ENCODE measurements around the gene UAP1L1. TPM values are rescaled to one million over a fixed set of nuclear protein-coding genes. Genes with fewer than 3 reads are reported as not detected.
"Not testable (repeated sequence)": the region's sequence is repeated elsewhere in the genome, so short reads cannot be mapped to it uniquely, and the experiment has no call there.

Gene UAP1L1
- total and polyA plus RNA-seq, 12 donors = 3.4 to 24.3 (median 8.5) TPM

DNA sequence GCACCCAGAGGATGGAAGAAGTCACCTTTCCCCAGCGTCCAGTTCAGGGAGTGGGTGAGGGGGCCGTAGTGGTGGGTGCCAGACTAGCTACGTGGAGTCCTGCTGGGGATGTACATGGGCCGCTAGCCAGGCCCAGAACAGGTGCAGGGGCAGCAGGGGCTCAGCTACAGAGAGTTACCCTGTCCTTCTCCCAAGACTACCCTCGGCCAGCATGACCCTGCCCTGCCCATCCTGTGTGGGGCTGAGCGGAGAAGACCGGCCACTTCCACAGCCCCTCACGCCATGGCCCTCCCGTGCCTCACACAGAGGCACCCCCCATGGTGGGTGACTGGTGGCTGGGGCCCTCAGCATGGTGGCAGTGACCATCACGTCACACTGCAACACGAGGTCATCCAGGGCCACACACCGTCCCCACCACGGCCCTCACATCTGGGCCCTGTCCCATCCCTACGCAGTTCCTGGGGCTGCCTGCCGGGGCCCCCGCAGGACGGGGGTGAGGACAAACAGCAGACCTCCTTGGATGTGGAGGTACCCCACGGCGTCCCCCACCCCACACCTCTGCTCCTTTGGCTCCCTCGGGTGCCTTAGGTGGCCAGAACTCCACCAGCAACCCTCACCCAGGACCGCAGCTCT lies 38.2 kb downstream of the UAP1L1 start:
- peak overlapping the region in 8 of 10 donors; percentile 56 to 95 (median 72) for H3K27ac ChIP-seq
- no peaks in the 10 kb centered on the region for H3K9me3 ChIP-seq
- peaks cover 0 to 26% (median 12%) of the 10 kb centered on the region in 9 donors for H3K36me3 ChIP-seq
- ATAC-seq = peak in 7 of 8 donors; percentile 3 to 23 (median 11)
- intact Hi-C loops (cut with DNase I) = loop anchor here in 4 of 10 donors (1.0 to 5.0 kb wide), 4 partner anchors 29 to 122 kb away; partner anchors contain the start of genes RNF224 (in 2 of the 4), CYSRT1 (in 1 of the 4) and MAN1B1 (in 1 of the 4)
- TF ChIP-seq, protein P1, sequence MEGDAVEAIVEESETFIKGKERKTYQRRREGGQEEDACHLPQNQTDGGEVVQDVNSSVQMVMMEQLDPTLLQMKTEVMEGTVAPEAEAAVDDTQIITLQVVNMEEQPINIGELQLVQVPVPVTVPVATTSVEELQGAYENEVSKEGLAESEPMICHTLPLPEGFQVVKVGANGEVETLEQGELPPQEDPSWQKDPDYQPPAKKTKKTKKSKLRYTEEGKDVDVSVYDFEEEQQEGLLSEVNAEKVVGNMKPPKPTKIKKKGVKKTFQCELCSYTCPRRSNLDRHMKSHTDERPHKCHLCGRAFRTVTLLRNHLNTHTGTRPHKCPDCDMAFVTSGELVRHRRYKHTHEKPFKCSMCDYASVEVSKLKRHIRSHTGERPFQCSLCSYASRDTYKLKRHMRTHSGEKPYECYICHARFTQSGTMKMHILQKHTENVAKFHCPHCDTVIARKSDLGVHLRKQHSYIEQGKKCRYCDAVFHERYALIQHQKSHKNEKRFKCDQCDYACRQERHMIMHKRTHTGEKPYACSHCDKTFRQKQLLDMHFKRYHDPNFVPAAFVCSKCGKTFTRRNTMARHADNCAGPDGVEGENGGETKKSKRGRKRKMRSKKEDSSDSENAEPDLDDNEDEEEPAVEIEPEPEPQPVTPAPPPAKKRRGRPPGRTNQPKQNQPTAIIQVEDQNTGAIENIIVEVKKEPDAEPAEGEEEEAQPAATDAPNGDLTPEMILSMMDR (IDR thresholded peaks at IDR 0.05) = no peak
- WGBS, 2 donors = 76 to 80% methylated on average over 21 of the region's 21 CpGs
- DNase-seq = no peak
- peaks cover 12 to 40% (median 23%) of the 10 kb centered on the region in 9 donors for H3K4me1 ChIP-seq
- H3K4me3 ChIP-seq = peak overlapping the region in 6 of 10 donors; percentile 77 to 95 (median 86)
- H3K27me3 ChIP-seq = no peaks in the 10 kb centered on the region

DNA sequence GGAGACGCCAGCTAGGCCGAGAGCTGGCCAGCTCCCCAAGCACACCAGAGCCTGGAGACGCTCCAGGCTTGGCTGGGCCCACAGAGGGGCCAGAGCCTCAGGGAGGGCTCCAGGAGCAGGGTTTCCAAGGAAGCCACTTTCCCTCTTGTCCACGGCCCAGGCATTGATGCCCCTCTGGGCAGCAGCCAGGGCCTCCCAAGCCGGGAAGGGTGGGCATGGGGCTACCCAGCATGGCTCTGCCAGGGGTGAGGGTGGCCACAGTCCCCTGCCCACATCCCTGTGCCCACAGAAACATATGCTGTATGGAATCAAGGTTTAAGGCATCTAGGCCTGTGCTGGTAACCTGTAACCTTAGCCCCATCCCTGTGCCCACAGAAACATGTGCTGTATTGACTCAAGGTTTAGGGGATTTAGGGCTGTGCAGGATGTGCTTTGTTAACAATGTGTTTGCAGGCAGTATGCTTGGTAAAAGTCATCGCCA lies 38.8 kb downstream of the UAP1L1 start:
- Histone ChIP-seq H3K36me3 (peaks cover 0 to 22% (median 11%) of the 10 kb centered on the region in 9 donors), H3K4me1 (peaks cover 12 to 40% (median 23%) of the 10 kb centered on the region in 9 donors), H3K9me3 (no peaks in the 10 kb centered on the region), H3K27me3 (no peaks in the 10 kb centered on the region), H3K27ac (peak overlapping the region in 9 of 10 donors; percentile 43 to 95 (median 67)), H3K4me3 (no peak overlapping the region)
- TF ChIP-seq, protein P1 (IDR thresholded peaks at IDR 0.05) = no peak
- intact Hi-C loops (cut with DNase I) = loop anchor here in 3 of 10 donors (2.0 to 5.0 kb wide), 3 partner anchors 111 to 121 kb away; partner anchors contain the start of genes RNF224 (in 2 of the 3) and CYSRT1 (in 1 of the 3)
- WGBS, 2 donors = 49 to 55% methylated on average over 6 of the region's 6 CpGs
- no peak for DNase-seq
- ATAC-seq = peak in 6 of 8 donors; percentile 4 to 69 (median 57)

DNA sequence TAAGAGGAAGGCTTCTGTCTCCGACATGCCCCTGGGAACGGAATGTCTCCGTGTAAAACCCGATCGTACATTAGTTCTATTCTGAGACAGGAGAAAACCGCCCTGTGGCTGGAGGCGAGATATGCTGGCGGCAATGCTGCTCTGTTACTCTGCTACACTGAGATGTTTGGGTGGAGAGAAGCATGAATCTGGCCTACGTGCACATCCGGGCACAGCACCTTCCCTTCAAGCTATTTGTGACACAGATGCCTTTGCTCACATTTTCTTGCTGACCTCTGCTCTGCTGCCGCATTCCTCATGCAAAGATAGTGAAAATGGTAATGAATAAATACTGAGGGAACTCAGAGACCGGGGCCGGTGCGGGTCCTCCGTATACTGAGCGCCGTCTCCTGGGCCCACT lies 39.4 kb downstream of the UAP1L1 start:
- Histone ChIP-seq H3K4me3 (no peak overlapping the region), H3K4me1 (peaks cover 13 to 40% (median 23%) of the 10 kb centered on the region in 9 donors), H3K27me3 (no peaks in the 10 kb centered on the region), H3K36me3 (peaks cover 0 to 16% (median 11%) of the 10 kb centered on the region in 9 donors), H3K27ac (peak overlapping the region in 9 of 10 donors; percentile 43 to 95 (median 67)), H3K9me3 (no peaks in the 10 kb centered on the region)
- 33 to 36% methylated on average over 17 of the region's 17 CpGs for WGBS, 2 donors
- DNase-seq (no peak), ATAC-seq (peak in 2 of 8 donors; percentile 5 to 38)
- TF ChIP-seq, protein P1 (IDR thresholded peaks at IDR 0.05) = no peak
- intact Hi-C loops (cut with DNase I) = loop anchor here in 3 of 10 donors (2.0 to 5.0 kb wide), 3 partner anchors 110 to 121 kb away; partner anchors contain the start of genes RNF224 (in 2 of the 3) and CYSRT1 (in 1 of the 3)

DNA sequence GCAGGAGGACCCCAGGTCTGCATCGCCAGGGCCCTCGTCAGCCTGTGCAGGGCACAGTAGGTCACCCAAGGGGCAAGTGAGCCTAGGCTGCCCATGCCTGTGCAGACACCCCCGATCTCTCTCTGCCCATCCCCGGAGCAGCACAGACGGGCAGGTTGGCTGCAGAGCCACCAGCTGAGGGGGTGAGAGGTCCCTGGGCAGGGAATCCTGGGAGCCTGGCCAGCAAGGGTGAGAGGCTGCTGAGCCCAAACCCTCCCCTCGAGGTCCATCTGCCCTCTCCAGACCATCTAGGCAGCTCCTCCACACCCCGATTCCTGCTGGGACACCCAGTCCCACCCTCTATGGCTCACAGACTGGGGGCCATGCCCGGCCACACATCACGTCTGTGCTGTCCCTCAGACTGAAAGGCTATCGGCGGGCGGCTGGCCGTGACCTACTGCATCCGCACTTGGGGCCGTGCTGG lies 40.0 kb downstream of the UAP1L1 start:
- H3K27ac ChIP-seq = peak overlapping the region in 9 of 10 donors; percentile 31 to 88 (median 67)
- DNase-seq = no peak
- intact Hi-C loops (cut with DNase I) = loop anchor here in 3 of 10 donors (2.0 to 5.0 kb wide), 3 partner anchors 110 to 120 kb away; partner anchors contain the start of genes RNF224 (in 2 of the 3) and CYSRT1 (in 1 of the 3)

DNA sequence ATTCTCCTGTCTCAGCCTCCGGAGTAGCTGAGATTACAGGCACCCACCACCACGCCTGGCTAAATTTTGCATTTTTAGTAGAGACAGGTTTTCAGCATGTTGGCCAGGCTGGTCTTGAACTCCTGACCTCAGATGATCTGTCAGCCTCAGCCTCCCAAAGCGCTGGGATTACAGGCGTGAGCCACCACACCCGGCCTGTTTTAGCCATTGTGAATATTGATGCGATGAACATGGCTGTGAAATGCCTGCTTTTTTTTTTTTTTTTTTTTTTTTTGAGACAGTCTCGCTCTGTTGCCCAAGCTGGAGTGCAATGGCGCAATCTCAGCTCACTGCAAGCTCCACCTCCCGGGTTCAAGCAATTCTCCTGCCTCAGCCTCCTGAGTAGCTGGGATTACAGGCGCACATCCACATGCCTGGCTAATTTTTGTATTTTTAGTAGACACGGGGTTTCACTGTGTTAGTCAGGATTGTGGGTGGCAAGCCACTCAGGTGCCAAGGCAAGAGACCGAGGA lies 40.8 kb downstream of the UAP1L1 start:
- H3K9me3 ChIP-seq, DNase-seq, H3K36me3 ChIP-seq, H3K4me3 ChIP-seq, H3K27me3 ChIP-seq, ATAC-seq, H3K27ac ChIP-seq: not testable (repeated sequence)
- 83 to 88% methylated on average over 12 of the region's 12 CpGs for WGBS, 2 donors
- peaks cover 14 to 38% (median 23%) of the 10 kb centered on the region in 9 donors for H3K4me1 ChIP-seq
- intact Hi-C loops (cut with DNase I) = loop anchor here in 3 of 10 donors (1.0 to 5.0 kb wide), 3 partner anchors 109 to 119 kb away; partner anchors contain the start of genes RNF224 (in 2 of the 3) and CYSRT1 (in 1 of the 3)

More for the DNA sequence above, 40.0 kb downstream of the UAP1L1 start:
- peaks cover 14 to 40% (median 23%) of the 10 kb centered on the region in 9 donors for H3K4me1 ChIP-seq
- H3K4me3 ChIP-seq = no peak overlapping the region
- 76 to 81% methylated on average over 15 of the region's 15 CpGs for WGBS, 2 donors
- no peaks in the 10 kb centered on the region for H3K27me3 ChIP-seq
- TF ChIP-seq, protein P1 (IDR thresholded peaks at IDR 0.05) = no peak
- H3K36me3 ChIP-seq = peaks cover 0 to 10% (median 6%) of the 10 kb centered on the region in 9 donors
- no peaks in the 10 kb centered on the region for H3K9me3 ChIP-seq
- ATAC-seq = peak in 2 of 8 donors; percentile 2 to 19

DNA sequence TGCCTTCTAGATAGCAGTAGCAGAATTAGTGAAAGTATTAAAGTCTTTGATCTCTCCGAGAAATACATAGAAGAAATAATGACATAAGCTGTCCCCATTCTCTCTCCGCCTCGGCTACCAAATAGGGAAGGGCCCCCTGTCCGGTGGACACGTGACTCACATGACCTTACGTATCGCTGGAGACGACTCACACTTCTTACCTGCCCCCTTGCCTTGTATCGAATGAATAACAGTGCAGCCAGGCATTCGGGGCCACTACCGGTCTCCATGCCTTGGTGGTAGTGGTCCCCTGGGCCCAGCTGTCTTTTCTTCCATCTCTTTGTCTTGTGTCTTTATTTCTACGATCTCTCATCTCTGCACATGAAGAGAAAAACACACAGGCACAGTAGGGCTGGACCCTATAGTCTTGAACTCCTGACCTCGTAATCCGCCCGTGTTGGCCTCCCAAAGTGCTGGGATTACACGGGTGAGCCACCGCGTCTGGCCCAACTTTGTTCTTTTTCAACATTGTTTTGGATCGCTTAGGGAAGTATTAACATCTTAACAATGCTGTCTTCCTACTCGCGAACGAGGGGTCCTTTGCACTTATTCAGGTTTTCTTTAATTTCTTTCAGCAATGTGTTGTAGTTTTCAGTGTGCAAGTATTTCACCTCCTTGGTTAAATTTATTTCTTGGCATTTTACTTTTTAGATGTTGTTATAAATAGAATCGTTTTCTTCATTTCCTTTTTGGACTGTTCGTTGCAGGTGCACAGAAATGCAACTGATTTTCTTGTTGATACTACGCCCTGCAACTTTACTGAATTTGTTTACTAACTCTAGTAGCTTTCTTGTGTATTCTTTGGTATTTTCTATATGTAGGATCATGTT lies 44.8 kb downstream of the UAP1L1 start:
- not testable (repeated sequence) for H3K36me3 ChIP-seq
- 69 to 76% methylated on average over 24 to 25 of the region's 25 CpGs for WGBS, 2 donors

More for the DNA sequence above, 44.8 kb downstream of the UAP1L1 start:
- not testable (repeated sequence) for ATAC-seq, H3K27me3 ChIP-seq, H3K4me3 ChIP-seq, DNase-seq, H3K27ac ChIP-seq, H3K9me3 ChIP-seq
- H3K4me1 ChIP-seq = peaks cover 3 to 14% (median 11%) of the 10 kb centered on the region in 9 donors
- intact Hi-C loops (cut with DNase I) = loop anchor here in 8 of 10 donors (2.0 to 5.0 kb wide), 3 partner anchors 105 to 107 kb away; partner anchors contain the start of genes RNF224 (in 6 of the 8) and CYSRT1 (in 2 of the 8)

All from heart right ventricle (tissue), 16 donors.